ENCODE measurements around the gene RAB11FIP5.

RAB11FIP5 gene

DNA sequence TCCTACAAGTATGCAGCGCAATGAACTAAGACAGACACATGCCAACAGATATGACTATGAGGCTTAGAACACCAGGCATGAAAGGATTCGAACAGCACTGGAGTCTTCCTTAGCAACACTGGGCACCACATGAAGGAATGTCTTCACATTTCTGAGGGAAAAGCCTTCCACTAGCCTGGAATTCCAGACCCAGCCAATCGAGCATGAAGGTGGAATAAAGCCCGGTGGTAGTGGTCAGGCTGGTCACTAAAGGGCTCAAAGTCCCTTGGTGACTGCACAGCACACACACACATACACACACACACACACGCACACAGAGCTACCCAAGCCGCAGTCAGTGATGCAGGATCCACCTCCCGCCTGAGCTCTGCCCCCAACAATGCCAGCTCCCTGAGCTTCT is 21.6 kb downstream of the RAB11FIP5 start:
- Histone ChIP-seq H3K27ac (ENCODE audit: low read depth, low read length, poor library complexity, severe bottlenecking) (no peak overlapping the region), H3K79me2 (ENCODE audit: insufficient read depth, low read length) (no peaks in the 10 kb centered on the region), H3K4me2 (ENCODE audit: low read length) (no peak overlapping the region), H3K9me3 (ENCODE audit: low read length) (no peaks in the 10 kb centered on the region), H3K27me3 (ENCODE audit: insufficient read depth, low read length) (no peaks in the 10 kb centered on the region), H3K36me3 (ENCODE audit: insufficient read depth, low read length) (no peaks in the 10 kb centered on the region), H3K9ac (ENCODE audit: low read length) (no peak overlapping the region), H3F3A (ENCODE audit: insufficient read depth, low read length) (no peaks in the 10 kb centered on the region), H2AFZ (ENCODE audit: low read length) (no peak overlapping the region), H3K4me1 (ENCODE audit: insufficient read depth, low read length, severe bottlenecking) (no peaks in the 10 kb centered on the region), H4K20me1 (ENCODE audit: insufficient read depth, low read length) (no peaks in the 10 kb centered on the region), H3K4me3 (ENCODE audit: low read depth, low read length, poor library complexity, severe bottlenecking) (no peak overlapping the region), H3K9me2 (ENCODE audit: low read depth, low read length) (no peaks in the 10 kb centered on the region)
- TF ChIP-seq CTCF (IDR thresholded peaks at IDR 0.05; ENCODE audit: low read length) (no peak), EZH2 (IDR thresholded peaks at IDR 0.05; ENCODE audit: borderline replicate concordance, low read length) (no peak)

- Histone ChIP-seq H3F3A (ENCODE audit: insufficient read depth, low read length) (no peaks in the 10 kb centered on the region), H3K4me1 (ENCODE audit: insufficient read depth, low read length, severe bottlenecking) (no peaks in the 10 kb centered on the region), H4K20me1 (ENCODE audit: insufficient read depth, low read length) (no peaks in the 10 kb centered on the region), H2AFZ (ENCODE audit: low read length) (no peak overlapping the region), H3K79me2 (ENCODE audit: insufficient read depth, low read length) (no peaks in the 10 kb centered on the region), H3K36me3 (ENCODE audit: insufficient read depth, low read length) (no peaks in the 10 kb centered on the region), H3K27ac (ENCODE audit: low read depth, low read length, poor library complexity, severe bottlenecking) (no peak overlapping the region), H3K9ac (ENCODE audit: low read length) (no peak overlapping the region), H3K4me3 (ENCODE audit: low read depth, low read length, poor library complexity, severe bottlenecking) (no peak overlapping the region), H3K9me2 (ENCODE audit: low read depth, low read length) (no peaks in the 10 kb centered on the region), H3K4me2 (ENCODE audit: low read length) (no peak overlapping the region), H3K27me3 (ENCODE audit: insufficient read depth, low read length) (no peaks in the 10 kb centered on the region), H3K9me3 (ENCODE audit: low read length) (no peaks in the 10 kb centered on the region)
- TF ChIP-seq CTCF (IDR thresholded peaks at IDR 0.05; ENCODE audit: low read length) (no peak), EZH2 (IDR thresholded peaks at IDR 0.05; ENCODE audit: borderline replicate concordance, low read length) (no peak)
Measured at GRCh38 chr2:73089270-73090030, 23.3 kb downstream of the RAB11FIP5 start.

- no peaks in the 10 kb centered on the region for H3K9me3 ChIP-seq (ENCODE audit: low read length)
- no peaks in the 10 kb centered on the region for H3K36me3 ChIP-seq (ENCODE audit: insufficient read depth, low read length)
- H3F3A ChIP-seq (ENCODE audit: insufficient read depth, low read length): no peaks in the 10 kb centered on the region
- TF ChIP-seq CTCF (IDR thresholded peaks at IDR 0.05; ENCODE audit: low read length): no peak
- TF ChIP-seq EZH2 (IDR thresholded peaks at IDR 0.05; ENCODE audit: borderline replicate concordance, low read length): no peak
- H3K27me3 ChIP-seq (ENCODE audit: insufficient read depth, low read length): no peaks in the 10 kb centered on the region
- no peak overlapping the region for H3K27ac ChIP-seq (ENCODE audit: low read depth, low read length, poor library complexity, severe bottlenecking)
- no peak overlapping the region for H2AFZ ChIP-seq (ENCODE audit: low read length)
- H3K79me2 ChIP-seq (ENCODE audit: insufficient read depth, low read length): no peaks in the 10 kb centered on the region
- H3K4me1 ChIP-seq (ENCODE audit: insufficient read depth, low read length, severe bottlenecking): no peaks in the 10 kb centered on the region
- H4K20me1 ChIP-seq (ENCODE audit: insufficient read depth, low read length): no peaks in the 10 kb centered on the region
- no peaks in the 10 kb centered on the region for H3K9me2 ChIP-seq (ENCODE audit: low read depth, low read length)
- H3K4me2 ChIP-seq (ENCODE audit: low read length): no peak overlapping the region
- H3K9ac ChIP-seq (ENCODE audit: low read length): no peak overlapping the region
- H3K4me3 ChIP-seq (ENCODE audit: low read depth, low read length, poor library complexity, severe bottlenecking): no peak overlapping the region
Measured at GRCh38 chr2:73088703-73089102, 24.0 kb downstream of the RAB11FIP5 start.
